Choroid plexus epithelial cell (primary cell): ENCODE data around the gene PITRM1.

Experiments used
- DNase-seq: peaks from one replicate; pipeline ENCODE4 v3.0.0-alpha.2; 2010; ENCODE audit warnings: low read depth
- H3K4me3 ChIP-seq: 2 replicates; pipeline ENCODE4 v1.5.1; 2011; ENCODE audit warnings: low read depth, mild to moderate bottlenecking, control low read depth, low read length, moderate library complexity
- CTCF ChIP-seq: conservative IDR thresholded peaks from 2 replicates; pipeline ENCODE4 v1.5.1; 2011; ENCODE audit warnings: low read depth, mild to moderate bottlenecking, control low read depth, inconsistent platforms, low read length, moderate library complexity

The PITRM1 gene

GRCh38 chr10:3151889-3152565 is 20.6 kb downstream of the PITRM1 start:
- DNase-seq, result no peak
- TF ChIP-seq CTCF, result no peak
- H3K4me3 ChIP-seq, result no peak overlapping the region

DNA sequence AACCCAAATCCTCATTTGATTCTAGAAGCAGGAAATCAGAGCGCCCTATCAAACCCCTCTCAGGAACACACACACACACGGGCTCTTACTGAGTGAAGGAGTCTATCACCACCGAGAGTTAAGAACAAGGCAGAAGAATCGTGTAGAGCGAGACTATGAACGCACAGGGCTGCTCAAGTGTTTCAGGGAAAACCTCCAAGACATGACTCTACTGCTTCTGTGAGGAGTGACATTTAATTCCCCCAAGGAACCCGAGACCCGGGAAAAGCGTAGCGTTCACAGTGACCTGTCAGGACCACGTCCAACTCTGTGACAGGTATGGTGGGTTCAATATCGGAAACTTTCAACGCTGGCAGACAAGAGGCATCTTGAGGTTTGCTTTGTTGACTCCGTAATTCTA is 21.6 kb downstream of the PITRM1 start:
- TF ChIP-seq CTCF, result no peak
- no peak overlapping the region for H3K4me3 ChIP-seq
- DNase-seq, result no peak

GRCh38 chr10:3150366-3150765 is 22.2 kb downstream of the PITRM1 start:
- H3K4me3 ChIP-seq, result no peak overlapping the region
- DNase-seq, result no peak
- TF ChIP-seq CTCF, result no peak

DNA sequence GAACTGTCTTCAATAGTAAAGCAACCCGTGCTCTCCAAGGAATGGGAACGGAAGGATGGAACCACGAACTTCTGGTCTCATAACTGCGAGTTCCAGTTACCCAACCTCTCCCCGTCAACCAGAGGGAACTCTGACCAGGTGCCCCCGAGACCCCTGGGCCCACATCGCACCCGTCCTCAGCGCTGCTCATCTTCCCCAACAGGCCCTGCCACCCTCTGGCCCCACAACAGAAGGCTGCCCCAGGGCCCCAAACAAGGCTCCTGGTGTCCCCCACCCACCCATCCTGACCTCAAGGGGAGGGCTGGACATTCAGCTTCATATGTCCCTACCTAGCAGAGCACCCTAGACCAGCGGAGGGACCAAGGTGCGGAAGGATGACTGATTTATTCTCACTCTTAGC is 22.7 kb downstream of the PITRM1 start:
- no peak for DNase-seq
- TF ChIP-seq CTCF, result no peak
- no peak overlapping the region for H3K4me3 ChIP-seq

DNA sequence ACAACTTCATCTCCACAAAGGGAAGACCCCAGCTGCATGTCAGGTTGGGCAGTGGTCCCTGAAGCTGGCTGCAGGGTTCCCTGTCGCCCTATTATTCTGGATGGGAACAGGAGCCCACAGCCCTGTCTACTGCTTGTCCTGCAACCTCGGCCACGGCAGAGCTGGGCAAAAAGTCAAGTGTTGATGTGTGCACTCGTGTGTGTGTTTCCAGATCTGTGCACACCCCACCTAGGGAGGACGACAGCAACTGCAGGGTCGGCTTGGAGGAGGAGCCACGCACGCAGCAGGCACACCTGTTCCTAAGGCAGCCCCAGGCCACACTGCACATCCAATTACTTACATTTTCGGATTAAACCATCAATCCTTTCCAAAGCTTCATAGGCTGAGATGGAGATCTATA is 23.6 kb downstream of the PITRM1 start:
- no peak overlapping the region for H3K4me3 ChIP-seq
- no peak for DNase-seq
- TF ChIP-seq CTCF, result no peak

GRCh38 chr10:3148041-3148440 is 24.5 kb downstream of the PITRM1 start:
- DNase-seq, result no peak
- H3K4me3 ChIP-seq, result no peak overlapping the region
- no peak for TF ChIP-seq CTCF

- no peak for DNase-seq
- no peak for TF ChIP-seq CTCF
- no peak overlapping the region for H3K4me3 ChIP-seq
These were observed 25.3 kb downstream of the PITRM1 start for GRCh38 chr10:3147117-3147820.
